SK-N-MC (cell line): ENCODE measurements around the gene GFOD1.

ENCODE experiments used
- EZH2 ChIP-seq: fragments of 200-600 bp; sonication (generic); IDR thresholded peaks from one replicate; pipeline ENCODE4 v1.6.1; 2017; ENCODE audit warnings: antibody characterized with exemption
- FOXP2 ChIP-seq: optimal IDR thresholded peaks from 2 replicates; pipeline ENCODE3; 2011; ENCODE audit warnings: mild to moderate bottlenecking, moderate library complexity; ENCODE audit not compliant: insufficient read depth; ENCODE audit errors: extremely low read length, control extremely low read depth
- POLR2AphosphoS5 ChIP-seq: IDR thresholded peaks from 2 replicates; pipeline ENCODE4 v1.6.1; 2012; ENCODE audit warnings: mild to moderate bottlenecking, low read depth, low read length, borderline replicate concordance

- TF ChIP-seq POLR2AphosphoS5 (no peak), EZH2 (no peak), FOXP2 (no peak)
These were observed 89.9 kb downstream of the GFOD1 start for GRCh38 chr6:13397359-13398068.
